RWPE2 (cell line): ENCODE measurements around the gene LRFN4.

ENCODE experiments used
- ATAC-seq: fragments of 200-7000 bp; cut with Tn5 transposase; 3 replicates; pipeline ENCODE4 v1.9.1; 2021; ENCODE audit warnings: low read depth
- DNase-seq: peaks from one replicate; pipeline ENCODE4 v3.0.0-alpha.2; 2020; ENCODE audit warnings: low spot score
- H3K27ac ChIP-seq: fragments of 450-650 bp; 2 replicates; pipeline ENCODE4 v1.5.1; 2017; ENCODE audit warnings: mild to moderate bottlenecking; ENCODE audit not compliant: poor library complexity, severe bottlenecking
- H3K27me3 ChIP-seq: fragments of 250-450 bp; sonication (Bioruptor Pico); 2 replicates; pipeline ENCODE4 v1.5.1; 2021; ENCODE audit warnings: mild to moderate bottlenecking, moderate library complexity; ENCODE audit not compliant: insufficient read depth, poor library complexity, severe bottlenecking
- H3K36me3 ChIP-seq: fragments of 250-450 bp; sonication (Bioruptor Pico); 2 replicates; pipeline ENCODE4 v1.5.1; 2020; ENCODE audit warnings: low read depth, mild to moderate bottlenecking, moderate library complexity
- H3K4me1 ChIP-seq: fragments of 250-450 bp; sonication (Bioruptor Pico); 2 replicates; pipeline ENCODE4 v1.5.1; 2021; ENCODE audit warnings: mild to moderate bottlenecking, moderate library complexity; ENCODE audit not compliant: insufficient read depth, poor library complexity, severe bottlenecking
- H3K4me3 ChIP-seq: fragments of 250-450 bp; sonication (Bioruptor Pico); 2 replicates; pipeline ENCODE4 v1.5.1; 2021; ENCODE audit warnings: mild to moderate bottlenecking, moderate library complexity; ENCODE audit not compliant: severe bottlenecking
- H3K9me3 ChIP-seq: fragments of 250-450 bp; sonication (Bioruptor Pico); 2 replicates; pipeline ENCODE4 v1.5.1; 2021; ENCODE audit warnings: mild to moderate bottlenecking, moderate library complexity; ENCODE audit not compliant: severe bottlenecking
- TF ChIP-seq, protein P1 (sequence below): fragments of 450-650 bp; IDR thresholded peaks from one replicate; pipeline ENCODE4 v1.5.1; 2017; ENCODE audit warnings: mild to moderate bottlenecking, moderate library complexity; ENCODE audit not compliant: poor library complexity, severe bottlenecking

Gene LRFN4

GRCh38 chr11:66882561-66883015 lies 25.7 kb downstream of the LRFN4 start:
- Histone ChIP-seq H3K9me3 (no peaks in the 10 kb centered on the region), H3K27me3 (no peaks in the 10 kb centered on the region), H3K36me3 (no peaks in the 10 kb centered on the region), H3K4me1 (peaks cover 34% of the 10 kb centered on the region), H3K4me3 (no peak overlapping the region), H3K27ac (no peak overlapping the region)
- DNase-seq = peak; percentile 34
- ATAC-seq = no peak
- TF ChIP-seq, protein P1, sequence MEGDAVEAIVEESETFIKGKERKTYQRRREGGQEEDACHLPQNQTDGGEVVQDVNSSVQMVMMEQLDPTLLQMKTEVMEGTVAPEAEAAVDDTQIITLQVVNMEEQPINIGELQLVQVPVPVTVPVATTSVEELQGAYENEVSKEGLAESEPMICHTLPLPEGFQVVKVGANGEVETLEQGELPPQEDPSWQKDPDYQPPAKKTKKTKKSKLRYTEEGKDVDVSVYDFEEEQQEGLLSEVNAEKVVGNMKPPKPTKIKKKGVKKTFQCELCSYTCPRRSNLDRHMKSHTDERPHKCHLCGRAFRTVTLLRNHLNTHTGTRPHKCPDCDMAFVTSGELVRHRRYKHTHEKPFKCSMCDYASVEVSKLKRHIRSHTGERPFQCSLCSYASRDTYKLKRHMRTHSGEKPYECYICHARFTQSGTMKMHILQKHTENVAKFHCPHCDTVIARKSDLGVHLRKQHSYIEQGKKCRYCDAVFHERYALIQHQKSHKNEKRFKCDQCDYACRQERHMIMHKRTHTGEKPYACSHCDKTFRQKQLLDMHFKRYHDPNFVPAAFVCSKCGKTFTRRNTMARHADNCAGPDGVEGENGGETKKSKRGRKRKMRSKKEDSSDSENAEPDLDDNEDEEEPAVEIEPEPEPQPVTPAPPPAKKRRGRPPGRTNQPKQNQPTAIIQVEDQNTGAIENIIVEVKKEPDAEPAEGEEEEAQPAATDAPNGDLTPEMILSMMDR = no peak

- Histone ChIP-seq H3K36me3 (0 out of 2 replicates have a peak, but pooled peaks cover 1% of the 10 kb centered on the region), H3K27ac (peak overlapping the region; percentile 43), H3K4me3 (no peak overlapping the region), H3K27me3 (no peaks in the 10 kb centered on the region), H3K4me1 (peaks cover 33% of the 10 kb centered on the region), H3K9me3 (no peaks in the 10 kb centered on the region)
- ATAC-seq = peak; percentile 54
- DNase-seq = peak; percentile 49
- TF ChIP-seq, protein P1 = peak; percentile 59
These were observed 26.4 kb downstream of the LRFN4 start for GRCh38 chr11:66883016-66883965.

DNA sequence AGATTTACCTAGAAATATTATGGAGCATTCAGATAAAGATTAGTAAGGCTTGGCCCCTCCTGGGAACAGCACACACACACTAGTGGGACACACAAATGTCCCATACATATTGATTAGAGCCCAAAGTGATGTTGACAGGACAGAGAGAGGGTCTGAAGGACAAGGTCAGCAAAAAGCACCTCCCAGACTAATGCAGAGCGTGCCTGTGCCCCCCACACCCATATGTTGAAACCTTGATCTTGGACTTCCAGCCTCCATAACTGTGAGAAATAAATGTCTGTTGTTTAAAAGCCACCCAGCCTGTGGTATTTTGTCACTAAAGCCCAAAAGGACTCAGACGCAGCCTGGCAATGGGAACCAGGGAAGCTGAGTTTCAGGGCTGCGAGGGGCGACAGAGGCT lies 27.6 kb downstream of the LRFN4 start:
- TF ChIP-seq, protein P1 = no peak
- peaks cover 25% of the 10 kb centered on the region for H3K4me1 ChIP-seq

DNA sequence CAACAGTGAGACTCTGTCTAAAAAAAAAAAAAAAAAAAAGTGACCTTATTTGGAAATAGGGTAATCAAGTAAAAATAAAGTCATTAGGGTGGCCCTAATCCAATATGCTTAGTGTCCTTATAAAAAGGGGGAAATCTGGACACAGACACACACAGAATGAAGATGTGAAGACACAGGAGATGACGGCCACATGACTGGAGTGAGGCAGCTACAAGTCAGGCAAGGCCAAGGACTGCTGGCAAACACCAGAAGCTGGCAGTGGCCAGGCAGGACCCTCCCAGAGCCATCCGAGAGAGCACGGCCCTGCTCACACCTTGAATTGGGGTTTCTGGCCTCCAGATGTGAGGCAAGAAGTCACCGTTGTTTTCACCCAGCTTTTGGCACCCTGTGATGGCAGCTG lies 28.6 kb downstream of the LRFN4 start:
- Histone ChIP-seq H3K4me3 (no peak overlapping the region), H3K36me3 (0 out of 2 replicates have a peak, but pooled peaks cover 6% of the 10 kb centered on the region), H3K4me1 (peaks cover 21% of the 10 kb centered on the region), H3K27ac (no peak overlapping the region), H3K9me3 (no peaks in the 10 kb centered on the region), H3K27me3 (no peaks in the 10 kb centered on the region)
- TF ChIP-seq, protein P1 = no peak
- no peak for ATAC-seq
- DNase-seq = no peak

More for the DNA sequence above, 27.6 kb downstream of the LRFN4 start:
- ATAC-seq (no peak), DNase-seq (no peak)
- Histone ChIP-seq H3K9me3 (no peaks in the 10 kb centered on the region), H3K27ac (no peak overlapping the region), H3K4me3 (no peak overlapping the region), H3K36me3 (0 out of 2 replicates have a peak, but pooled peaks cover 6% of the 10 kb centered on the region), H3K27me3 (no peaks in the 10 kb centered on the region)
